PC-3 (cell line): ENCODE data around the gene LXN.

Experiments
- EZH2 ChIP-seq: fragments of 300-600 bp; sonication (generic); IDR thresholded peaks from one replicate; pipeline ENCODE4 v1.6.1; 2017; ENCODE audit warnings: antibody characterized with exemption, mild to moderate bottlenecking, low read length; ENCODE audit not compliant: unreplicated experiment
- TF ChIP-seq, protein P1 (sequence below): fragments of 300-600 bp; sonication (generic); conservative IDR thresholded peaks from 2 replicates; pipeline ENCODE4 v1.5.1; 2017; ENCODE audit warnings: antibody characterized with exemption, low read depth, mild to moderate bottlenecking, low read length

GRCh38 chr3:158709666-158710083 is 37.2 kb upstream of the LXN start:
- TF ChIP-seq, protein P1, sequence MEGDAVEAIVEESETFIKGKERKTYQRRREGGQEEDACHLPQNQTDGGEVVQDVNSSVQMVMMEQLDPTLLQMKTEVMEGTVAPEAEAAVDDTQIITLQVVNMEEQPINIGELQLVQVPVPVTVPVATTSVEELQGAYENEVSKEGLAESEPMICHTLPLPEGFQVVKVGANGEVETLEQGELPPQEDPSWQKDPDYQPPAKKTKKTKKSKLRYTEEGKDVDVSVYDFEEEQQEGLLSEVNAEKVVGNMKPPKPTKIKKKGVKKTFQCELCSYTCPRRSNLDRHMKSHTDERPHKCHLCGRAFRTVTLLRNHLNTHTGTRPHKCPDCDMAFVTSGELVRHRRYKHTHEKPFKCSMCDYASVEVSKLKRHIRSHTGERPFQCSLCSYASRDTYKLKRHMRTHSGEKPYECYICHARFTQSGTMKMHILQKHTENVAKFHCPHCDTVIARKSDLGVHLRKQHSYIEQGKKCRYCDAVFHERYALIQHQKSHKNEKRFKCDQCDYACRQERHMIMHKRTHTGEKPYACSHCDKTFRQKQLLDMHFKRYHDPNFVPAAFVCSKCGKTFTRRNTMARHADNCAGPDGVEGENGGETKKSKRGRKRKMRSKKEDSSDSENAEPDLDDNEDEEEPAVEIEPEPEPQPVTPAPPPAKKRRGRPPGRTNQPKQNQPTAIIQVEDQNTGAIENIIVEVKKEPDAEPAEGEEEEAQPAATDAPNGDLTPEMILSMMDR: no peak
- no peak for TF ChIP-seq EZH2
